Measurements from ENCODE around the gene CASZ1.

CASZ1 gene

GRCh38 chr1:10726355-10726754, 70.1 kb downstream of the CASZ1 start:
- DNase-seq, result no peak

DNA sequence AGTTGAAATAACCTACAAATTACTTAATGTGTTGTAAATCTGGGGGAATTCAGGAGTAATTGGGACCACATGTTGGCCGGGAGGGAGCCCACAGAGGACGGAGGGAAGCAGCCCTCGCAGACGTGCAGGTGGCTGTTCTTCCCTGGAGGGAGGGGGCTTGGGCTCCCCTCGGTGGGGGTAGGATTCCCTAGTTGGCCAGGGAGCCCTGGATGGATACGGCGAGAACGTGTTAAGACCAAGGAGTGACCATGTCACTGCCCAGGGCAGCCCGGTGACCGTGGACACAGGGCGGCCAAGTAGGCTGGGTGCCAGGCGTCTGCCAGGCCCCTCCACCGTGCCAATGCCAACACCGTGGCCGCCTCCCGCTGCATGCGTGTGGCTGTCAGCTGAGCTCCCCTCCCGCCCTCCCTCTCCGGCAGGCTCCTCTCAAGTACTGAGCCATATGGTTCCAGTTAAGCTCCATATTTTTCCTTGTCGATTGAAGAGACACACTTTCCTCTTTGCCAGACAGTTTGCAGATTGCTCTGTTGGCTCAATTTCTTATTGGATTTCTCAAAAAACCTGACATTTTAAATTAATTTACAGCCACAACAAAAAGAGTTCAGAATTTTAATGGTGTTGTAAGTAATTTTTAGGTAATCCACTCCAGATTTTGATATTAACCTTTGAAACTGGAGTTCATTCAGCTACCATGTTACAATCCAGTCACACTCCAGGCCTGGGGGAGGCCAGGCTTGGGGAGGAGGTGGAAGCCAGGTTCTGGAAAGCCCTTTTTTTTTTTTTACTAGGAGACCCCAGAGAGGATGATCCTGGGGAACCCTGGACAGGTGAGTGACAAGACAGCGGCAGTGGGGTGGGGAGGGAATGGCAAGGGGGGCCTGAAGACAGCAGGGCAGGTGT, 71.2 kb downstream of the CASZ1 start:
- peak; percentile 72 for DNase-seq

GRCh38 chr1:10724511-10724910, 71.9 kb downstream of the CASZ1 start:
- no peak for DNase-seq

DNA sequence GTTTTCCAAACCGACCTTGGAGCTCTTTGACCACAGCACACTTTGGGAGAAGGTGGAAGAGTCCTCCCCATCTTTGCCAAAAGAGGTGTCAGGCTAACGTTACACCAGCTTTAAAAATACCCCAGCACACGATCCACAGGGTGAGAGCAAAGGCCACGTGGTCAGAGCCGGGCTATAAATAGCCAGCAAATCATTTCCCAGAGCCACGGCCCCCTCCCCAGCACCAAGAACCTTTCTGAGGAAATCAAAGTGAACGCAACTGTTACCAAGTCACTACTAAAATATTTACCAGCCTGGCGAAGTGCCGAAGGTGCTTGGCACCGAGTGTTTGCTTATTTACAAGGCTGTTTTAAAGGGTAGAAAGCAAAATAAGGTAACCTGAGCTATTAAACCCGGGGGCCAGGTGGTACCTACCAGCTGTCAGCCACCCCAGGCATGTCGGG, 72.4 kb downstream of the CASZ1 start:
- peak; percentile 85 for DNase-seq

DNA sequence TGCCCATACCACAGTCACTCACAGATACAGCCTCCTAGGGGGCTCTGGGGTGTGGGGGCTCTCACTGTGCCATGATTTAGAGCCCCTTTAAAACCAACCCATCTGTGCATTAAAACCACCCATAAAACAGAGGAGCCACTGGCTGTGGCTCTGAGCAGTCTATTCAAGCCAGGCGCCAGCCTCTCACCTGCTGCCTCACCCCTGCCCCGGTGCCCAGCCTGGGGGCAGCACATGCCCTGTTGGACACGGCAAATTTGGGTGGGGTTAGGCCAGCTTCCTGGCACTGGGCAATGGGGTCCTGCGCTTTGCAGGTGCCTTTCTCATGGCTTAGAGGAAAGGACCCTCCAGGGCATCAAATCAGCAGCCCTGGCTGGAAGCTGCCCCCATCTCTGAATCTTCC, 73.1 kb downstream of the CASZ1 start:
- DNase-seq, result no peak

GRCh38 chr1:10722803-10723202, 73.6 kb downstream of the CASZ1 start:
- no peak for DNase-seq

DNA sequence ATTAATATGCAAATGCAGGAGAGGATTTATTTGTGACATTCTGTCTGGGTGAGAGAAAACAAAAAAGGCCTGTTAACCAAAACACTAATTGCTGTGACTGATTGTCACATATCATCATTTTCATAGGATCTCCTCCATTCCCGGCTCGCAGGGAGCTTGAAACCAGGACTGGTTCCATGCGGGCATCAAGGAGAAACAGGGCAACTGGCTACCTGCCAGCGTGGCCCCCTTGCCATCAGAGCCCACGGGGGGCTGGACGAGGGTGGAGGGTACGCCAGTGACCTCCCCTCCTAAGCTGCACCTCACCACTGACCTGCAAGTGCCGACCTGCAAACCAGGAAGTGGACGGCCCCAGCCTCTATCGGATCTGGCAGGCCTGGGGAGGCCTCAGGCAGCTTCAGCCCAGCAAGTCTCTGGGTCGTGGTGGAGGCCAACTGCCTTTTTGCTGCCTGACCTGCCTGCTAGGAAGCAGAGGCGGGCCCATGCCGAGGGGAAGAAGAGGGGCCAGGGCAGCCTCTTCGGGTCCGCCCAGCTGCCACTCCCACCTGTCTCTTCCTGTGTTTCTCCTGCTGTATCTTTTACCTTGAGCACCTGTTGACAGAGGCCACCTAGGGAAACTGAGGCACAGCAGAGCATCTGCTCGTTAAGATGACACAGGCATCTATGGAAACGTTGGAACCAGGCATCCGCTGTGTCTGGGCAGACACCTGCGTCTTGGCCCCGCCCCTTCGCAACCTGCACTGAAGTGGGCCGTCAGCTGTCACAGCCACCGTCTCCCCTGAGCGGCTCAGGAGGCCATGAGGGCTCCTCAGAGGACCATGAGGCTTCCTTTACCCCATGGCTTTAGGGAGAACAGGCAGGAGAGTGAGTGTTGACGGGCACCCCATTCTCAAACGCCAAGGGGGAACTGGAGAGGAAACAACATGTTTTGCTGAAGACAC, 74.8 kb downstream of the CASZ1 start:
- no peak for DNase-seq

DNA sequence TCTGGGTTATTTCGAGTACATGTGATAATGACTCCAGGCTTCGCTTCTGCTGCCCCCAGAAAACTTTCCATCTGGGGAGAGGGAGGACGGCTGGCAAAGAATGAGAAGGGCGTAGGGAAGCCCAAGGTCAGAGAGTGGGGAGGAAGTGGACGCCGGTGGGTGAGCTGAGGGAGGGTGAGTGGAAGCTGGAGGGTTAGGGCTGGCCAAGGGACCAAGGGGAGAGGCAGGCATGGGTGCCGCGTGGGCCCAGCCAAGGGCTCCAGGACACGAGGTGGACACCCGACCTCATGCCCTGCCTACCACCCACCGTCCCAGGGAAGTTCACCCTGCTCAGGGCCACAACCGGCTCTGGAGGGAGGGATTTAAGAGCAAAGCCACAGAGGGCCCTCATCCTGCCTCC, 75.8 kb downstream of the CASZ1 start:
- DNase-seq, result no peak

DNA sequence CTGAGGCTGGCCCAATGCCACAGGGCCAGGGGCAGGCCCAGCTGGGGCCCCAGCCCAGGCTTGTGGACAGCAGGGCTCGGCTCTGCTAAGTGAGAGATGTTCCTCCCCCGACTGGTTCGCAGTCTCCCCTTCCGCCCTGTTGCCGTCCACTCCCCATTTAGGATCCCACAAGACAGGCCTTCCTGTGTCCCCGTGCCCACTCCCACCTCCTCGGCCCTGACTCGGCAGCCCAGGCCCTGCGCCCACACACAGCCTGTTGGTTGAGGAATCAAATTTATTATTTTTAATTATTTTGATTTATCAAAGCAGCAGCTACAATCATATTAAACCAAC, 78.4 kb downstream of the CASZ1 start:
- no peak for DNase-seq

GRCh38 chr1:10717296-10718082, 79.0 kb downstream of the CASZ1 start:
- DNase-seq, result no peak

DNA sequence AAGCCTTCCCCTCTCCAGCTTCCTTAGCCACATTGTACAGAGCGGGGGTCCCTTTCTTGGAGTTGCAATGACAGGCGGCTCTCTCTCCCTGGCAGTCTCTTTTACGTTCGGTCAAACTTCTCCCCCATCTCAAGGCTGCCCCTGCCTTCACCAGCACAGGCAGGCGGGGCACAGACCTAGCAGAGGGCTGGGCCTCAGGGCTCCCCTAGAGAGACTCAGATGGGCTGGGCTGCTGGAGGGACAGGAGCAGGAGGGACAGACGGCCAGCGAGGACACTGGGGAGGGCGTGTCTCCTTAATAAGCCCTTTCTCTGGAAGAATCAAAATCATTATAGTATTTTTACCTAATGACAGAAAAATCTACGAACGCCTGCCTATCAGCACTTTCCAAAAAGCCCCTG, 79.6 kb downstream of the CASZ1 start:
- no peak for DNase-seq

DNA sequence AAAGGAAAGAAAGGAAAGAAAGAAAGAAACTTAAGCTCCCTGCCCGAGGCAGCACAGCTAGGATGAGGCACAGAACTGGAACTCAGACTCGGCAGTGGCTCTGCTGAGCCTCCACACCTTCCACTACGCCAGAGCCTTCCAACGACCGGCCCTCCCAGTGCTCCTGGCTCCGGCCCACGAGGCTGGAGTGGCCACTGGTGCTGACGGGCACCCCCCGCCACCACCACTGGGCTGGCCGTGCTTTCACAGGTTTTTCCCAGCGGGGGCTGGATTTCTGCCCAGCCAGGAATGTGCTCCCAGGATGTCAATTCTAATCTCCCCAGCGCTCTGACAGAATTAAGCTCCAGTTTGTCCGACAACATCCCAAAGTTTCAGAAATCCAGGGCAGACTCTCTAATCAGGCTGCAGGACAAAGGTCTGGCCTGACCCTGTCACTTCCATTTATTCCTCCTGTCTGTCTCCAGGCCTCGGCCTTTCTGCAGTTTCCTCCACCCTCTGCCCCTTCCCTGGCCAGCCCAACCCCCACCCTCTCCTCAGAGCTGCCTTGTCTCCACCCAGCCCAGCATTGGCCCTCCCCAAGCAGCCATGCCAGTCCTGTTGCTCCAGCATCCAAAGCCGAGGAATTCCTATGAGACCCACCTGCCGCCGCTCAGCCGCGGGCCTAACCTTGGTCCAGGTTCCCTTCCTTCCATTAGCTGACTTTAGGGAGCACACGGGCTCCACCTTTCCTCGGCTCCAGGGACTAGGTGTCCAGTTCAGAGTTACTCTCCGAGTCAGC, 81.9 kb downstream of the CASZ1 start:
- DNase-seq, result no peak

DNA sequence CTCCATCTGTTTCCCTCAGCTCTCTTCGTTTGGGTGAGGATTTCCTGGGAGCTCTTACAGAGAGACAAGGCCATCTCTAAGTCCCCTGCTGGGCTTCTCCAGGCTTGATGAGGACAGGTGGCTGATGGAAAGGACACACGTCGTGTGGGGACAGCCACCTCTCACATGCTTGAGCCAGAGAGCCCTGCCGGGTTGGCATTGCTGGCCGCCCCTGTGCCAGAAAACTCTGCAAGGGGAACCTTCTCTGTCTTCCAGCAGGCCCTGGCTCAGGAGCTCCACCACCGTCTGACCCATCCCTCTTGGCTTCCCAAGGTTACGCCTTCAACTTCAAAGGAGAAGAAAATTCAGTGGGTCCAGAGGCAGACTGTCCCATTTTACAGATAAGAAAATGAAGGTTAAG, 82.8 kb downstream of the CASZ1 start:
- DNase-seq, result no peak

DNA sequence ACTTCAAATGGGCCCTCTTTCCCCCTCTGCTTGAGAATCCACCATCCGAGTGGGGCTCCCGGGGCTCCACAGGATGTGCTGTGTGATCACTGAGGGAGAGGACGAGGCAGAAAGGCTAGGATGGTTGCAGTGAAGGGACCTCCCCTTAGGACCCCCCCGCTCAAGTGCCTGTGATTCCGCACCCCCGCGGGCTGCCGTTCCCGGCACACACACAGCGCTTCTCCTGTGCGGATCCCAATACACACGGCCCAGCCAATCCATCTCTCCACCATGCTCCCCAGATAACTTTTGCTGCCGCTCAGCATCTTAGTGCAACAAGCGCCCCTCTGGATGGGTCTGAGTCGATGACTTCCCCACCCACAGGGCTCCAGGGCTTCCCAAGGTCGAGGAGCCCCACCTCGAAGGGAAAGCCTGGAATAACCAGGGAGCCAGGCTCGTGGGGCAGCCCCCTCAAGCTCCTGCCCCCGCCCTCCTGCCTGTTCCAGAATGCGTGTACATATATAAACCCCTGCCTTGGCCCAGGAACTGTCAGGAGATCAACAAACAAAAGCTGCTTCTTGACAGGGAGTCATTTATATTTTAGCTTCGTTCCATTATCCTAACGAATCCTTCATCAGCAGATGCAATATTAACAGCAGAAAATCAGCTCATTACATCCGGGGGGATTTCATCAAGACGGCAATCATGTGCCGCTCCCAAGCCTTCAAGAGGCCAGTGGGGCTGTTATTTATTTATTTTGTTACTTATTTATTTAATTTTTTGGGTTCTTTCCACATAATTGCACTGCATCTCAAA, 83.7 kb downstream of the CASZ1 start:
- DNase-seq, result no peak

DNA sequence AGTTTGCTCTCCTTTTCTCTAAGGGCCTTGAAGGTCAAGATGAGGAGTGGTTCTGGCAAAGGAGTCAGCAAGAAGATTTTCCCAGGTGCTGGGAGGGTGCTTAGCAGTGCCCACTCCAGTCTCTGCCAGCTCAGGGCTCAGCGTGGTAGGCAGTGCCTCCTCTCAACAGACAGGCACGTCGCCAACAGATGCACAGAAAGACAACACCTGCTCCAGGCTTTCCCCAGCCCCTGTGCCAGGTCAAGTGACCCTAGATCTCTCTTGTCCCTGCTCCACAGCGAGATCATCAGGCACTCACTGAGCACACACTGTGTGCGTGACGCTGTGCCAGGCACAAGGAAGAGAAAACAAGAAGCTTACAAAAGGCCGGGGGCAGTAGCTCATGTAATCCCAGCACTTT, 86.0 kb downstream of the CASZ1 start:
- peak; percentile 93 for DNase-seq

- no peak for DNase-seq
Measured at GRCh38 chr1:10709646-10710045, 86.8 kb downstream of the CASZ1 start.

DNA sequence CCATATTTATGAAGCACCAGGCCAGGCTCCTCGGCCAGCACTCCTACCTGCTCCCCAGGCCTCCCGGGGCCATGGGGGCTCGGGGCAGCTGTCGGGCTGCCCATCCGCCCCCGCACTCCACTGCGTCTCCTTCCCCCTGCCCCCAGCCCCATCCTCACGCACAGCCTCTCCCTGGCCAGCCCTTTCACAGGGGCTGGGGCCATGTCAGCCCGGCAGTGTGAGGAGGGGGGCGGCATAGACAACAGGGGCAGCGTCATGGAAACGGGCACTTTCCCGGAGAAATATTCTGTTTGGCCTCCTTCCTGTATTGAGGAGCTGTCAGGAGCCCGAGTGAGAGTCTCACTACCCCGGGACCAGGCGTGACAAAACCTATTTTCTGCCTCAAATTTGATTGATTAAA, 87.3 kb downstream of the CASZ1 start:
- no peak for DNase-seq

DNA sequence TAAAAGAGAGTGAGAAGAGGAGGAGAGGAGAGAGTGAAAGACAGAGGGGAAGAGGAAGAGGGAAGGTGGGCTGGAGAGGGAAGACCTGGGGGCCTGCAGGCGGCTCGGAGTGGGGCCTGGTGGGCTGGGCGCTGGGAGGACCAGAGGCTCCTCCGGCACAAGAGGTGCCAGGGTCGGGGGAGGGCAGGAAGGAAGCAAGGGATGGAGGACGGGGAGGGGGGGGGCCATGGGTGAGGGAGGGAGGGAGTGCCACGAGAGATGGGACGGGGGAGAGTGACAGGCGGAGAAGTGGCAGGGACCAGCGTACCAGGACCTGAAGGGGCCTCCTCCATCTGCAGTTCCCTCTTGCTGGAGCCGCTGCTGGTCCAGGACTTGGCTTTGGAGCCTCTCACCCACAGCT, 87.7 kb downstream of the CASZ1 start:
- DNase-seq, result no peak

GRCh38 chr1:10707208-10707607, 89.2 kb downstream of the CASZ1 start:
- no peak for DNase-seq

GRCh38 chr1:10706376-10706913, 90.0 kb downstream of the CASZ1 start:
- no peak for DNase-seq

DNA sequence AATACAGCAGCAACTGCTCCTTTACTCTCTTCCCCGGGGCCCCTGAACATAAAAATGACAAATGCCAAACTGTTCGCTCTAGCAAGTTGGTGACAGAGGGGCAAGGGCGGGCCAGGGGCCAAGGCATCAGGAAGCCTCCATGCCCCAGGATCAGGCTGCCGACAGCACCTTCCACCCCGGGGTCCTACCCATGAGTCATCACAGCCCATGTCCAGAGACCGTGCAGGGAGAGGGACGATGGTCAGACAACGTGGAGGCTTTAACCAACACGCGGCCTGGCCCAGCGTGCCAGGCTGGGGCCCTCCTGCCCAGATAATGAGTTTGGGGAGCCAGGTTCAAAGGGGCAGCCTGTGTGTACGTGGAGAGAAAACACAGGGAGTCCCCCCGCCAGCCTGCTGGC, 90.5 kb downstream of the CASZ1 start:
- DNase-seq, result no peak
